ENCODE data around the gene MTERF1. TPM values are rescaled to one million over a fixed set of nuclear protein-coding genes. Genes with fewer than 3 reads are reported as not detected.

Gene MTERF1
- total and polyA plus RNA-seq, 9 of the 15 experiments (the other 6 are each of a cell fraction or from before 2014, with no cell fraction given) = 15.7 to 49.2 (median 29.1) TPM

GRCh38 chr7:91838439-91838838 is 42.1 kb downstream of the MTERF1 start:
- ChIA-PET POLR2A (no interaction called here), CTCF (ENCODE audit: low intra/inter-chr PET ratio) (no interaction called here)
- Histone ChIP-seq H3K9me1 (ENCODE audit: control insufficient read depth, insufficient read depth, low read length) (no peaks in the 10 kb centered on the region), H3K9ac (ENCODE audit: insufficient read depth in 1 of 2, low read depth in 2 of 2, low read length in 2 of 2) (no peak overlapping the region), H2AFZ (ENCODE audit: low read depth, low read length) (no peak overlapping the region), H3K4me3 (no peak overlapping the region), H3K36me3 (ENCODE audit: control insufficient read depth, insufficient read depth, low read length) (no peaks in the 10 kb centered on the region), H3K4me2 (ENCODE audit: insufficient read depth, low read length) (no peak overlapping the region), H3K79me2 (ENCODE audit: control insufficient read depth, insufficient read depth, low read length) (no peaks in the 10 kb centered on the region), H4K20me1 (replicated peaks; ENCODE audit: control insufficient read depth, insufficient read depth, low read length) (no peaks in the 10 kb centered on the region), H3K27ac (ENCODE audit: extremely low read depth, low read depth, low read length) (no peak overlapping the region), H3K4me1 (replicated peaks in 1 of 2; ENCODE audit: control insufficient read depth in 2 of 2, insufficient read depth in 2 of 2, low read length in 2 of 2) (no peaks in the 10 kb centered on the region), H3K9me3 (replicated peaks; ENCODE audit: control insufficient read depth, insufficient read depth, low read depth, low read length) (no peaks in the 10 kb centered on the region), H3K27me3 (ENCODE audit: control insufficient read depth in 2 of 2, insufficient read depth in 2 of 2, low read length in 2 of 2) (peaks cover 2 to 4% of the 10 kb centered on the region in 2 experiments; a peak in 2 of 5 replicates)
- intact Hi-C loops (cut with micrococcal nuclease) = no loop called here
- in situ Hi-C loops (cut with MboI) = loop anchor here (10.0 kb wide), 1 partner anchor 586 kb away; no protein-coding TSS in a partner anchor
- TF ChIP-seq MTA3 (IDR thresholded peaks at IDR 0.05; ENCODE audit: borderline replicate concordance) (no peak), REST (IDR thresholded peaks at IDR 0.05; ENCODE audit: borderline replicate concordance) (no peak), REST (CRISPR knock-in tag; IDR thresholded peaks at IDR 0.05; ENCODE audit: low read depth) (no peak), NCOR1 (IDR thresholded peaks at IDR 0.05) (no peak), ZNF780A (CRISPR knock-in tag; IDR thresholded peaks at IDR 0.05) (no peak), SMAD3 (CRISPR knock-in tag; conservative IDR thresholded peaks at IDR 0.05) (no peak), MCM5 (IDR thresholded peaks at IDR 0.05; ENCODE audit: low read depth) (no peak)
- no TSS peak for BruUV-seq (replicated peaks)
- WGBS (ENCODE audit: insufficient coverage, low coverage, missing lambda C conversion rate) = 5% methylated on average over 2 of the region's 2 CpGs
- FAIRE-seq (no peak), ATAC-seq (no peak), DNase-seq (ENCODE audit: extremely low read depth in 1 of 4, low spot score in 3 of 4) (no peak)

All from K562 (cell line).